ENCODE results near the gene ITCH.

GRCh38 chr20:34377072-34377847 is 14.2 kb downstream of the ITCH start:
- TF ChIP-seq CTCF (IDR thresholded peaks at IDR 0.05 in 2 of 3, conservative IDR thresholded peaks at IDR 0.05 in 1 of 3; ENCODE audit: borderline replicate concordance in 1 of 3, insufficient read depth in 1 of 3, low read depth in 2 of 3, low read length in 2 of 3) (no peak), SRF (IDR thresholded peaks at IDR 0.05; ENCODE audit: low read depth) (no peak), POLR2AphosphoS5 (IDR thresholded peaks at IDR 0.05; ENCODE audit: low read depth, low read length) (no peak), EZH2 (IDR thresholded peaks at IDR 0.05) (no peak)
